ACC112 (cell line): ENCODE data around the gene KLF7.

Experiments
- H2AFZ ChIP-seq: fragments of 200-600 bp; sonication (generic); one replicate; pipeline ENCODE4 v1.6.0; 2017; ENCODE audit warnings: antibody characterized with exemption, low read length; ENCODE audit not compliant: unreplicated experiment
- H3K27ac ChIP-seq: fragments of 200-600 bp; sonication (generic); 2 replicates; pipeline ENCODE4 v1.5.1; 2014; ENCODE audit warnings: low read depth, mild to moderate bottlenecking, antibody characterized with exemption, low read length, moderate library complexity
- H3K27me3 ChIP-seq: fragments of 200-600 bp; sonication (generic); 2 replicates; pipeline ENCODE4 v1.6.1; 2014; ENCODE audit warnings: mild to moderate bottlenecking, antibody characterized with exemption, low read length, moderate library complexity, mixed read lengths; ENCODE audit not compliant: insufficient read depth
- H3K36me3 ChIP-seq: fragments of 200-600 bp; sonication (generic); 2 replicates; pipeline ENCODE4 v1.6.1; 2016; ENCODE audit warnings: mild to moderate bottlenecking, antibody characterized with exemption, low read length, moderate library complexity, mixed read lengths; ENCODE audit not compliant: insufficient read depth
- H3K4me1 ChIP-seq: fragments of 200-600 bp; sonication (generic); one replicate; pipeline ENCODE4 v1.6.1; 2016; ENCODE audit warnings: low read length, mixed read lengths; ENCODE audit not compliant: insufficient read depth, unreplicated experiment, control insufficient read depth
- H3K4me3 ChIP-seq: fragments of 200-600 bp; sonication (generic); 2 replicates; pipeline ENCODE4 v1.5.1; 2014; ENCODE audit warnings: mild to moderate bottlenecking, low read depth, low read length
- H3K79me2 ChIP-seq: fragments of 200-600 bp; sonication (generic); one replicate; pipeline ENCODE4 v1.6.0; 2016; ENCODE audit warnings: low read length; ENCODE audit not compliant: control insufficient read depth, unreplicated experiment, insufficient read depth

KLF7 gene

GRCh38 chr2:207112785-207113184, 53.0 kb downstream of the KLF7 start:
- H3K4me1 ChIP-seq: peaks cover 6% of the 10 kb centered on the region
- peaks cover 52% of the 10 kb centered on the region for H3K36me3 ChIP-seq
- no peak overlapping the region for H3K27ac ChIP-seq
- no peak overlapping the region for H3K4me3 ChIP-seq
- no peaks in the 10 kb centered on the region for H3K27me3 ChIP-seq
- peaks cover 96% of the 10 kb centered on the region for H3K79me2 ChIP-seq
- no peak overlapping the region for H2AFZ ChIP-seq

- peaks cover 54% of the 10 kb centered on the region for H3K36me3 ChIP-seq
- no peaks in the 10 kb centered on the region for H3K27me3 ChIP-seq
- H3K79me2 ChIP-seq: peaks cover 95% of the 10 kb centered on the region
- H3K4me1 ChIP-seq: peaks cover 6% of the 10 kb centered on the region
- H3K4me3 ChIP-seq: no peak overlapping the region
- H3K27ac ChIP-seq: no peak overlapping the region
- H2AFZ ChIP-seq: no peak overlapping the region
Observed at GRCh38 chr2:207112383-207112782, 53.4 kb downstream of the KLF7 start.

DNA sequence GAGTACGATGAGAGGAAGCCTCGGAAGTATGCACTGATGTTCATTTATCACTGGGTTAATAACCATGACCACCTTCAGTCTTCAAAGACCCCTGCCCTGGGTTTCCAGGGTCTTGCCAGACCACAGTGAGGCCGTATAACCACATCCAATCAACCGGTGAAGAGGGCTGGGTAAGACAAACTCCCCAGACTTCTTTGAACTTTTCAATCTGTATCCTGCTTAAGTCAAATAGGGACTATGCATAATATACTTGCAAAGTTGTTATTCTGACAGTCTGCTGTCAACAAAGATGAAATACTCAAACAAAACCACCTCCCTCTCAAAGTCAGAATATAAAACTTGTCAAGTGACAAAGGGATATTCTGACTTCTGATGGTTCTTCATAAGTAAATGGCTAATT, 54.0 kb downstream of the KLF7 start:
- no peaks in the 10 kb centered on the region for H3K27me3 ChIP-seq
- no peak overlapping the region for H2AFZ ChIP-seq
- no peak overlapping the region for H3K27ac ChIP-seq
- peaks cover 58% of the 10 kb centered on the region for H3K36me3 ChIP-seq
- H3K4me3 ChIP-seq: no peak overlapping the region
- H3K4me1 ChIP-seq: peaks cover 4% of the 10 kb centered on the region
- peaks cover 94% of the 10 kb centered on the region for H3K79me2 ChIP-seq

GRCh38 chr2:207110715-207111114, 55.0 kb downstream of the KLF7 start:
- Histone ChIP-seq H2AFZ (no peak overlapping the region), H3K27me3 (no peaks in the 10 kb centered on the region), H3K79me2 (peaks cover 91% of the 10 kb centered on the region), H3K36me3 (peaks cover 68% of the 10 kb centered on the region), H3K4me3 (no peak overlapping the region), H3K27ac (no peak overlapping the region), H3K4me1 (no peaks in the 10 kb centered on the region)

DNA sequence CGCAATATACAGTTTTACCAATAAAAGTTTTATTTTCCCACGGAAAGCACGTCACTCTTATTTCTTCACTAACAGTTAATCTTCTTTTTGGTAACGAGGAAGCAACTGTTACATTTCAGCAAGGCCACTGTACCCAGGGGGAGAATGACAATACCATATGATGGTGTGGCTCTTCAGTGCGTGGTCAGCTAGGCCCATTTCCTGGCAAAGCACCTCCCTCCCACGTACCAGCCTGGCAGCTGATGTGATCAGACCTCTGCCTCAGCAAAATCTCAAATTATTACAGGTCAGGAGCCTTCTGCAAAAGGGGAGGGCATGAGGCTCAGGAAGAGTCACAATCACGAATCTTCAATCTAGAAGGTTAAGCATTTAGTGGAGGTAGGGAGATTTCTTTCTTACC, 55.4 kb downstream of the KLF7 start:
- Histone ChIP-seq H3K4me3 (no peak overlapping the region), H3K4me1 (no peaks in the 10 kb centered on the region), H2AFZ (no peak overlapping the region), H3K79me2 (peaks cover 91% of the 10 kb centered on the region), H3K27ac (no peak overlapping the region), H3K36me3 (peaks cover 68% of the 10 kb centered on the region), H3K27me3 (no peaks in the 10 kb centered on the region)

- no peaks in the 10 kb centered on the region for H3K27me3 ChIP-seq
- H3K79me2 ChIP-seq: peaks cover 92% of the 10 kb centered on the region
- no peak overlapping the region for H3K4me3 ChIP-seq
- no peaks in the 10 kb centered on the region for H3K4me1 ChIP-seq
- H3K27ac ChIP-seq: no peak overlapping the region
- H2AFZ ChIP-seq: no peak overlapping the region
- H3K36me3 ChIP-seq: peaks cover 70% of the 10 kb centered on the region
Observed at GRCh38 chr2:207109768-207110167, 56.0 kb downstream of the KLF7 start.

DNA sequence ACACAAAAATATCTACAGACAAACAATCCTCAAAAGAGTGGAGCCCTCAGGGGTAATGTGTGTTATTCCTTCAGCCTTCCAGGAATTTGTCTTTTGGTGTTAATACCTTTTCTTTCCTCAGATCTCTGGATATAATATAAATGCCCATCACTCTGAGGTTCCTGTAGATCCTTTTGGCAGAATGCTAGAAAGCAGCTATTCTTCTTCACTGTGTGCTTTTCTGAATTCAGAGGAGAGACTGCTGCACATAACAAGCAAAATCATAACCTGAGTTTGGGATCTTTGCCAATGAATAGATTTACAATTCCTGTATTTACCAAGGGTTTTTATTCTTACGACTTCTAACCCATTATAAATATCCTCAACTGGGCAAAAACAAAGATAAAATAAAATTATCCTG, 57.3 kb downstream of the KLF7 start:
- H3K27me3 ChIP-seq: no peaks in the 10 kb centered on the region
- no peak overlapping the region for H3K27ac ChIP-seq
- H2AFZ ChIP-seq: no peak overlapping the region
- H3K79me2 ChIP-seq: peaks cover 92% of the 10 kb centered on the region
- H3K36me3 ChIP-seq: peaks cover 78% of the 10 kb centered on the region
- H3K4me1 ChIP-seq: no peaks in the 10 kb centered on the region
- H3K4me3 ChIP-seq: no peak overlapping the region

DNA sequence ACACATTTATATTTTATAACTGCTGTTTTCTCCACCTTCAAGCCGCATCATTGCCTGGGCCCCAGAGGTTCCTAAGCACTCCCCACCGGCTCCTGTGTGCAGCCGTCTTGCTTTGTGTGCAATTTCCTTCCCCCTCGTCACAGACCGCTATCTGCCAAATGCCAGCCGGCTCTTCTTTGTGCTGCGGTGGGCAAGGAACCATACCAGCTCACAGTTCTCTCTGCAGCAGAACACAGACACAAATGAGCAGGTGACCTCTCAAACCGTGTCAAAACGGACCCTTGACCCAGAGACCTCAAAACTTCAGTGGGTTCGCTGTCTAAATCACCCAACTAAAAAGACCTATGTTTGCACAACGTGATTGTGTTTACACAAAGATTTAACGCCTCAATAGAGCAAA, 58.2 kb downstream of the KLF7 start:
- Histone ChIP-seq H3K4me3 (no peak overlapping the region), H3K27me3 (no peaks in the 10 kb centered on the region), H3K4me1 (no peaks in the 10 kb centered on the region), H3K79me2 (peaks cover 92% of the 10 kb centered on the region), H2AFZ (no peak overlapping the region), H3K36me3 (peaks cover 81% of the 10 kb centered on the region), H3K27ac (no peak overlapping the region)

GRCh38 chr2:207107131-207107530, 58.6 kb downstream of the KLF7 start:
- Histone ChIP-seq H3K4me3 (no peak overlapping the region), H3K79me2 (peaks cover 92% of the 10 kb centered on the region), H3K27ac (no peak overlapping the region), H3K27me3 (no peaks in the 10 kb centered on the region), H3K4me1 (no peaks in the 10 kb centered on the region), H3K36me3 (peaks cover 78% of the 10 kb centered on the region), H2AFZ (no peak overlapping the region)

GRCh38 chr2:207103132-207103531, 62.6 kb downstream of the KLF7 start:
- Histone ChIP-seq H2AFZ (no peak overlapping the region), H3K79me2 (peaks cover 84% of the 10 kb centered on the region), H3K4me1 (no peaks in the 10 kb centered on the region), H3K36me3 (peaks cover 64% of the 10 kb centered on the region), H3K27ac (no peak overlapping the region), H3K27me3 (no peaks in the 10 kb centered on the region), H3K4me3 (no peak overlapping the region)

- Histone ChIP-seq H2AFZ (no peak overlapping the region), H3K27me3 (no peaks in the 10 kb centered on the region), H3K4me1 (no peaks in the 10 kb centered on the region), H3K4me3 (no peak overlapping the region), H3K79me2 (peaks cover 85% of the 10 kb centered on the region), H3K36me3 (peaks cover 60% of the 10 kb centered on the region), H3K27ac (no peak overlapping the region)
Observed at GRCh38 chr2:207101984-207102383, 63.8 kb downstream of the KLF7 start.
